CD1c-positive myeloid dendritic cell (primary cell): Measurements from ENCODE around the gene ZBTB2.

ENCODE experiments used
- DNase-seq: peaks from one replicate; pipeline ENCODE4 v3.0.0-alpha.2; 2016; ENCODE audit errors: extremely low spot score

Gene ZBTB2

GRCh38 chr6:151391471-151392413, at the start of gene ZBTB2:
ZBTB2 (minus strand) TSS chr6:151391559; CDS start chr6:151373637, 17,922 bp downstream.
- peak; percentile 70 for DNase-seq

- DNase-seq: peak; percentile 43
These were observed 49.6 kb upstream of the ZBTB2 start for GRCh38 chr6:151440930-151441329.

- DNase-seq: no peak
These were observed 49.1 kb upstream of the ZBTB2 start for GRCh38 chr6:151440498-151440897.

GRCh38 chr6:151437401-151437800, 46.0 kb upstream of the ZBTB2 start:
- DNase-seq: no peak

GRCh38 chr6:151436802-151437201, 45.4 kb upstream of the ZBTB2 start:
- DNase-seq: no peak

GRCh38 chr6:151436300-151436699, 44.9 kb upstream of the ZBTB2 start:
- DNase-seq: no peak

GRCh38 chr6:151434369-151434768, 43.0 kb upstream of the ZBTB2 start:
- DNase-seq: no peak

GRCh38 chr6:151432651-151433050, 41.3 kb upstream of the ZBTB2 start:
- no peak for DNase-seq

GRCh38 chr6:151431337-151431736, 40.0 kb upstream of the ZBTB2 start:
- no peak for DNase-seq

- no peak for DNase-seq
These were observed 39.5 kb upstream of the ZBTB2 start for GRCh38 chr6:151430886-151431285.

GRCh38 chr6:151428093-151428735, 36.9 kb upstream of the ZBTB2 start:
- DNase-seq: no peak

GRCh38 chr6:151425561-151425960, 34.2 kb upstream of the ZBTB2 start:
- DNase-seq: no peak

- no peak for DNase-seq
These were observed 31.6 kb upstream of the ZBTB2 start for GRCh38 chr6:151422981-151423380.

GRCh38 chr6:151417477-151417876, 26.1 kb upstream of the ZBTB2 start:
- no peak for DNase-seq

GRCh38 chr6:151414641-151415260, 23.4 kb upstream of the ZBTB2 start:
- DNase-seq: no peak

- peak; percentile 30 for DNase-seq
These were observed 22.2 kb upstream of the ZBTB2 start for GRCh38 chr6:151413372-151414145.

GRCh38 chr6:151412909-151413308, 21.6 kb upstream of the ZBTB2 start:
- peak; percentile 69 for DNase-seq

- no peak for DNase-seq
These were observed 18.3 kb upstream of the ZBTB2 start for GRCh38 chr6:151409679-151410078.

GRCh38 chr6:151409260-151409659, 17.9 kb upstream of the ZBTB2 start:
- DNase-seq: no peak

GRCh38 chr6:151408858-151409257, 17.5 kb upstream of the ZBTB2 start:
- DNase-seq: no peak

- DNase-seq: no peak
These were observed 12.6 kb upstream of the ZBTB2 start for GRCh38 chr6:151403919-151404308.

- DNase-seq: no peak
These were observed 10.9 kb upstream of the ZBTB2 start for GRCh38 chr6:151402228-151402627.
